ENCODE data around the gene CSNK1G1.
"Not testable (repeated sequence)": the region's sequence is repeated elsewhere in the genome, so short reads cannot be mapped to it uniquely, and the experiment has no call there.

Gene CSNK1G1

GRCh38 chr15:64133623-64134344 is 222.2 kb downstream of the CSNK1G1 start:
- peak; percentile 36 for DNase-seq (ENCODE audit: low read depth)

GRCh38 chr15:64132217-64132616 is 223.8 kb downstream of the CSNK1G1 start:
- no peak for DNase-seq (ENCODE audit: low read depth)

- no peak for DNase-seq (ENCODE audit: low read depth)
Observed at GRCh38 chr15:64131547-64131946, 224.4 kb downstream of the CSNK1G1 start.

- DNase-seq (ENCODE audit: low read depth): no peak
Observed at GRCh38 chr15:64130159-64130558, 225.8 kb downstream of the CSNK1G1 start.

GRCh38 chr15:64127521-64128270 is 228.3 kb downstream of the CSNK1G1 start:
- peak; percentile 73 for DNase-seq (ENCODE audit: low read depth)

- DNase-seq (ENCODE audit: low read depth): no peak
Observed at GRCh38 chr15:64125978-64126377, 230.0 kb downstream of the CSNK1G1 start.

- no peak for DNase-seq (ENCODE audit: low read depth)
Observed at GRCh38 chr15:64122936-64123351, 233.0 kb downstream of the CSNK1G1 start.

- no peak for DNase-seq (ENCODE audit: low read depth)
Observed at GRCh38 chr15:64122444-64122843, 233.5 kb downstream of the CSNK1G1 start.

GRCh38 chr15:64121614-64122013 is 234.4 kb downstream of the CSNK1G1 start:
- DNase-seq (ENCODE audit: low read depth): no peak

GRCh38 chr15:64120322-64120721 is 235.7 kb downstream of the CSNK1G1 start:
- not testable (repeated sequence) for DNase-seq (ENCODE audit: low read depth)

GRCh38 chr15:64117759-64118487 is 238.1 kb downstream of the CSNK1G1 start:
- no peak for DNase-seq (ENCODE audit: low read depth)
